SJCRH30 (cell line): ENCODE measurements around the gene IQGAP2. TPM values are rescaled to one million over a fixed set of nuclear protein-coding genes. Genes with fewer than 3 reads are reported as not detected.
A peak's percentile ranks its signal among the peaks of the same experiment; 100 is the strongest.
"Not testable (repeated sequence)": the region's sequence is repeated elsewhere in the genome, so short reads cannot be mapped to it uniquely, and the experiment has no call there.

Experiments used
- DNase-seq, 2 experiments: peaks; one replicate each; pipeline ENCODE4 v3.0.0-alpha.2; 2015 to 2020
- H3K27ac ChIP-seq: fragments of 250-450 bp; sonication (Bioruptor Pico); 2 replicates; pipeline ENCODE4 v1.5.1; 2020; ENCODE audit warnings: mild to moderate bottlenecking, moderate library complexity
- H3K27me3 ChIP-seq: fragments of 250-450 bp; sonication (Bioruptor Pico); 2 replicates; pipeline ENCODE4 v1.5.1; 2020; ENCODE audit warnings: mild to moderate bottlenecking, moderate library complexity
- H3K36me3 ChIP-seq: fragments of 250-450 bp; sonication (Bioruptor Pico); 2 replicates; pipeline ENCODE4 v1.5.1; 2020; ENCODE audit warnings: mild to moderate bottlenecking, moderate library complexity
- H3K4me1 ChIP-seq: fragments of 250-450 bp; sonication (Bioruptor Pico); 2 replicates; pipeline ENCODE4 v1.5.1; 2020; ENCODE audit warnings: mild to moderate bottlenecking, moderate library complexity
- H3K4me3 ChIP-seq: fragments of 250-450 bp; sonication (Bioruptor Pico); 2 replicates; pipeline ENCODE4 v1.5.1; 2020; ENCODE audit warnings: mild to moderate bottlenecking, moderate library complexity
- H3K9me3 ChIP-seq: fragments of 250-450 bp; sonication (Bioruptor Pico); replicated peaks from 2 replicates; pipeline ENCODE4 v1.5.1; 2020; ENCODE audit warnings: mild to moderate bottlenecking, moderate library complexity
- total RNA-seq: library from RNA; depleted of rRNA; stranded (reverse); fragments of >200 nt; shearing (Covaris generic); gene quantifications from 2 replicates; pipeline ENCODE4 v1.2.3, GENCODE V29; 2014

The IQGAP2 gene
- total RNA-seq, 1 experiment from 2014 or later, result 11.4 TPM

GRCh38 chr5:76595755-76596481, 192.8 kb downstream of the IQGAP2 start:
- Histone ChIP-seq H3K4me1 (no peaks in the 10 kb centered on the region), H3K36me3 (no peaks in the 10 kb centered on the region), H3K9me3 (no peaks in the 10 kb centered on the region), H3K27ac (no peak overlapping the region), H3K4me3 (no peak overlapping the region), H3K27me3 (no peaks in the 10 kb centered on the region; the same call in 1 of the 2 replicates)
- no peak for DNase-seq

DNA sequence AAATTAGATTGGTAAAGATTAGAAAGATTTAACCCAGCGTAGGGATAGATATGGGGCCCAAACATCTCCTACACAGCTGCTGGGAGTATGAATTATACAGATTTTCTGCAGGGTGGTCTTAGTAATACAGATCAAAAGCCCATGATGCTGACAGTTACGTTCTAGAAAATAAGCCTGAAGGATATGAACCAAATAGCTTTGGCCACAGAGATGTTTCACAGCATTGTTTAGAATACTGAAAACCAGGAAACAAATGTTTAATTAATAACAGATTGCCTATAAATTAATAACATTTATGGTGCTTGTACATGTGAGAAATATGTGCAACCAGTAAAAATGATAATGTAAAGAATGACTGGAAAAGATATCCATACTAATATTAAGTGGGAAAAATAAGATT, 195.4 kb downstream of the IQGAP2 start:
- peaks cover 6% of the 10 kb centered on the region; the same call in 1 of the 2 replicates for H3K4me1 ChIP-seq
- H3K9me3 ChIP-seq, result no peaks in the 10 kb centered on the region
- no peaks in the 10 kb centered on the region; the same call in 1 of the 2 replicates for H3K27me3 ChIP-seq
- H3K36me3 ChIP-seq, result no peaks in the 10 kb centered on the region
- no peak for DNase-seq
- H3K27ac ChIP-seq, result no peak overlapping the region
- H3K4me3 ChIP-seq, result no peak overlapping the region

DNA sequence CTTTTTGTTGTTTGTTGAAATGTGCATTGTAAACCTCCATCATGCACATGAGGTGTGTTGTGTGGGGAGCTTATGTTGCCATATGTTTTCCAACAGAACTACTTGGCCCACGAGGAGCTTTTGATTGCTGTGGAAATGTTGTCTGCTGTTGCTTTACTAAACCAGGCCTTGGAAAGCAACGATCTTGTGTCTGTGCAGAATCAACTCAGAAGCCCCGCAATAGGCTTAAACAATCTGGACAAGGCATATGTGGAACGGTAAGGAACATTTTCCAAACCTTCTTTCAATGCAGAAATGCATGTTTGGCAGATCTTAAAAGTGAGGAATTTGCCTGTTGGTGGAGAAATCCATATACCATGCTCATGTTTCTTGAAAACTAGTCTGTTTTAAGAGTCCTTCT, 197.6 kb downstream of the IQGAP2 start:
- no peaks in the 10 kb centered on the region for H3K9me3 ChIP-seq
- no peak overlapping the region for H3K27ac ChIP-seq
- DNase-seq, result no peak
- H3K36me3 ChIP-seq, result no peaks in the 10 kb centered on the region
- no peak overlapping the region for H3K4me3 ChIP-seq
- H3K4me1 ChIP-seq, result peaks cover 6% of the 10 kb centered on the region; the same call in 1 of the 2 replicates
- H3K27me3 ChIP-seq, result no peaks in the 10 kb centered on the region

DNA sequence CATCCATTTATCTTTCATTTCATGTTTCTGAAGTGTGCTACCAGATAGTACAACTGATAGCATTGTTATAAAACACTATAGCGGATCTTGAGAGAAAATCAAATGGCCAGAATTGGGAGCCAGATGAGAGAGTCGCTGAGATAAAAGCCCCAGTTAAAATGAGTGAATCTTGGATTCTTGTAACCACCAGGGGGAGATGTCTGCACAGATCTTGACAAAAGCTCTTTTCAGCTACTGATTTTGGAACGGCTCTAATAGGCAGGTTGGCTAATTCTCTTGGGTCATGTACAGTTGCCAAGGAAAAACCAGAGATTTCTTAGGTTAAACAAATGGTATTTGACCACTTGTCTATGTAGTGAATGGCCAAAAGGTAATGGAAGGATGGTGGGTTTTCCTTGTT, 198.4 kb downstream of the IQGAP2 start:
- Histone ChIP-seq H3K36me3 (no peaks in the 10 kb centered on the region), H3K9me3 (no peaks in the 10 kb centered on the region), H3K27me3 (no peaks in the 10 kb centered on the region), H3K4me3 (no peak overlapping the region), H3K4me1 (peaks cover 6% of the 10 kb centered on the region; the same call in 1 of the 2 replicates), H3K27ac (no peak overlapping the region)
- DNase-seq, result peak; percentile 47 to 85

DNA sequence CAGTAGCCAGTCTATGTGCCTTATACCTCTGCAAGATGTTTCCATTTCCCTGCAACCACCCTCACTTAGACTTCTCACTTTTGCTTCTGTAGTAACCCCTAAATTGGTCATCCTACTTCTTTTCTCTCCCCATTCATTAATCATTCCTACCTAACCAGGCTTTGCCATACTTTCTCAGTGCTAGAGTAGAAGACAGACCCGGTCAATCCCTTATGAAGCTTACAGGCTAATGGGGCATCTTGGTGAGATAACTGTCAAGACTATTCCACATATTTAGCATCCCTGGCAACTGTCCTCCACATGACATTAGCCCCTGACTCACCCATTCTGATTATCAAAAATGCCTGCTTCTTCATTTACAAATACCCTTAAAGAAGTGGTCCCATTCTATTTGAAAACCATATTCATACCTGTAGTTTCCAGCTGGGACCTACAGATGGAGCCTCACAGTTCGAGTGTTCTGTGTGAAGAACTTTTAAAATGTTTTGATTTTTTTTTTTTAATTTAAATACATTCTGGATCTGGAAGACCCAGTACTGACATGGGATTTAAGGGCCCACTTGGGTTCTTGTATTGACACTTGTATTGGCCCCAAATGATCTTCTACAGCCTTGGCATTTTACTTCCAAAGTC, 199.1 kb downstream of the IQGAP2 start:
- Histone ChIP-seq H3K9me3 (no peaks in the 10 kb centered on the region), H3K4me3 (no peak overlapping the region), H3K4me1 (peaks cover 6% of the 10 kb centered on the region; the same call in 1 of the 2 replicates), H3K27ac (no peak overlapping the region), H3K36me3 (no peaks in the 10 kb centered on the region), H3K27me3 (no peaks in the 10 kb centered on the region)
- DNase-seq, result peak in 1 of 2 experiments; percentile 26

DNA sequence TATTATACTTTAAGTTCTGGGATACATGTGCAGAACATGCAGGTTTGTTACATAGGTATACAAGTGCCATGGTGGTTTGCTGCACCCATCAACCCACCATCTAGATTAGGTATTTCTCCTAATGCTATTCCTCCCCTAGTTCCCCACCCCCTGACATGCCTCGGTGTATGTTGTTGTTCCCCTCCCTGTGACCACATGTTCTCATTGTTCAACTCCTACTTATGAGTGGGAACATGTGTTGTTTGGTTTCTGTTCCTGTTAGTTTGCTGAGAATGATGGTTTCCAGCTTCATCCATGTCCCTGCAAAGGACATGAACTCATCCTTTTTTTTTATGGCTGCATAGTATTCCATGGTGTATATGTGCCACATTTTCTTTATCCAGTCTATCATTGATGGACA, 200.9 kb downstream of the IQGAP2 start:
- not testable (repeated sequence) for DNase-seq, H3K36me3 ChIP-seq, H3K4me3 ChIP-seq, H3K9me3 ChIP-seq, H3K4me1 ChIP-seq, H3K27ac ChIP-seq, H3K27me3 ChIP-seq

DNA sequence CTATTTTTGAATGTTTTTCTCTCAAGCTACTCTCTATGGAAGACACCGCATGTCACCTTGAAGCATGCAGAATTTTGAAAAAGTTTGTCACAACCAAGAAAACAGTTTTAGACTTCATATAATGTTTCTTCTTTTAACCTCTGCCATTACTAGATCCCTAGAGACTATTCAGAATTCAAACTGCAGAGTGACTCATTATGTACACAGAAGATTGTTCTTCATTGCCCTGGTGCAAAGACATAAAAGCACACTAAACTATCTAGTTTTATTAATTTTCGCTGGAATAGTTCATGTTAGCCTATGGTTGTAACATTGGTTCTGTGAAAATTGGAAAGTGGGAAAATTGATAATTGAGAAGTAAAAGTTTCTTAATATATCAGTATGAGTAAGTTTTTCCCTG, 201.8 kb downstream of the IQGAP2 start:
- H3K9me3 ChIP-seq, result no peaks in the 10 kb centered on the region
- H3K27ac ChIP-seq, result no peak overlapping the region
- H3K36me3 ChIP-seq, result no peaks in the 10 kb centered on the region
- no peaks in the 10 kb centered on the region for H3K27me3 ChIP-seq
- H3K4me1 ChIP-seq, result peaks cover 6% of the 10 kb centered on the region; the same call in 1 of the 2 replicates
- no peak overlapping the region for H3K4me3 ChIP-seq
- DNase-seq, result no peak

- Histone ChIP-seq H3K4me1 (peaks cover 4% of the 10 kb centered on the region; the same call in 1 of the 2 replicates), H3K4me3 (no peak overlapping the region), H3K27me3 (no peaks in the 10 kb centered on the region), H3K9me3 (no peaks in the 10 kb centered on the region), H3K27ac (no peak overlapping the region), H3K36me3 (no peaks in the 10 kb centered on the region; the same call in 1 of the 2 replicates)
- no peak for DNase-seq
Measured at GRCh38 chr5:76606701-76607100, 203.6 kb downstream of the IQGAP2 start.

- Histone ChIP-seq H3K36me3 (no peaks in the 10 kb centered on the region; the same call in 1 of the 2 replicates), H3K27me3 (no peaks in the 10 kb centered on the region)
Measured at GRCh38 chr5:76607353-76607871, 204.3 kb downstream of the IQGAP2 start.

DNA sequence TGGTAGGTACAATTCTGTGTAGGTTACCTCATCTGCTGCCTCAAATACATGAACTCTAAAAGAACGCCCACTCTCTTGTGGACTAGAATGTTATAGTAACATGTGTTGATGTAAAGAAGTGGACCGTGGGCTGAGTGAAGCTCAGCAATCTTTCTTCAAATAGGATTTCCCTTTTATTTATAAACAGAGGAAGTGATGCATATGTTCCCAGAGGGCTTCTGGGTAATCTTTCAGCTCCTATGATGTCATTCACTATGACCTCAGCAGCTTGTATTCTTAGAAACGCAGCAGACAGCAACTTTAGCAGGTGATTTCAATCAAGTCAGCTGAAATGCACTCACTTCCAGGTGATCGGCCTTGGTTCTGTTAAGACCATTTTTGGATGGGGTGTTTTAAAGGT, 205.7 kb downstream of the IQGAP2 start:
- peak in 1 of 2 experiments; percentile 30 for DNase-seq
- H3K4me1 ChIP-seq, result no peaks in the 10 kb centered on the region
- no peaks in the 10 kb centered on the region for H3K27me3 ChIP-seq
- H3K4me3 ChIP-seq, result no peak overlapping the region
- H3K27ac ChIP-seq, result no peak overlapping the region
- no peaks in the 10 kb centered on the region for H3K9me3 ChIP-seq
- H3K36me3 ChIP-seq, result no peaks in the 10 kb centered on the region; the same call in 1 of the 2 replicates

More at GRCh38 chr5:76607353-76607871, 204.3 kb downstream of the IQGAP2 start:
- peak in 1 of 2 experiments; percentile 25 for DNase-seq
- H3K27ac ChIP-seq, result no peak overlapping the region; the same call in 1 of the 2 replicates
- H3K4me3 ChIP-seq, result peak overlapping the region; percentile 15; the same call in 1 of the 2 replicates
- no peaks in the 10 kb centered on the region for H3K9me3 ChIP-seq
- H3K4me1 ChIP-seq, result no peaks in the 10 kb centered on the region

GRCh38 chr5:76610196-76610595, 207.1 kb downstream of the IQGAP2 start:
- Histone ChIP-seq H3K4me1 (no peaks in the 10 kb centered on the region), H3K27me3 (no peaks in the 10 kb centered on the region), H3K27ac (no peak overlapping the region), H3K36me3 (peaks cover 7% of the 10 kb centered on the region; the same call in 1 of the 2 replicates), H3K9me3 (no peaks in the 10 kb centered on the region), H3K4me3 (no peak overlapping the region)
- peak in 1 of 2 experiments; percentile 10 for DNase-seq

DNA sequence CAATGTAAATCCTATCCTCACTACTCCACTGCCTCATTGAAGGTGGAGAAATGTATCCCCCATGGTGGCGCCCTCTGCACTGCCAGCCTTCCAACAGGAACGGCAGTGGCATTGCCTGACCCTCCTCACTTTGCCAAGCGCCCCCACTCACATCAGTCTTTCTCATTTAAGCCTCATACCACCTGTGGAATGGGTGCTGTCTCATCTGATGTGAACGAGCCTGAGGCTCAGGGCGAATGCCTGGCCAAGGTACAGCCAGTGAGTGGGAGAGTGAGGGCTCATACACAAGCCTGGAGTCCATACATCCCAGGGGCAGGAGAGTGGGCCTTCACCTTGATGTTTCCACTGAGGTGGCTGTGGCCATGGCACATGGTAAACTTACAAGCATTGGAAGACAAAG, 209.9 kb downstream of the IQGAP2 start:
- H3K4me1 ChIP-seq, result no peaks in the 10 kb centered on the region
- no peak overlapping the region for H3K27ac ChIP-seq
- no peak for DNase-seq
- H3K9me3 ChIP-seq, result no peaks in the 10 kb centered on the region
- peaks cover 15% of the 10 kb centered on the region; the same call in 1 of the 2 replicates for H3K36me3 ChIP-seq
- H3K4me3 ChIP-seq, result no peak overlapping the region
- no peaks in the 10 kb centered on the region for H3K27me3 ChIP-seq

DNA sequence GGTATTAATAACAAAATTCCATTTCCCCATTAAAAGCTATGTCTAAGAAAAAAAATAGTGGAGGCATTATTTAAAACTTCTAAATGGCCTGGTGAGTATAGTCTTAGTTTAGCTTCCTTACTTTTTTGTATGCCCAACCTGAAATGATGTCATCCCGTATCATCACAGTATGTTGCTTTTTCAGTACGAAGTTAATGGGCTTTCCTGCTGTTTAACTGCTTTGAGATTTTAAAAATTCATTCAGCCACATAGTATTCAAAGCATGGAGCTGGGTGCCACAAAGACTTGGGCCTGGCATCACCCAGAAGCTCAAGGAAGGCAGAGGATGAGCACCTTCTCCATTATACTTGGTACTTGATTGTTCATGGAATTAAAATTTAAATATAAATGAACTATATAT, 212.7 kb downstream of the IQGAP2 start:
- Histone ChIP-seq H3K27me3 (no peaks in the 10 kb centered on the region), H3K4me3 (no peak overlapping the region), H3K36me3 (peaks cover 15% of the 10 kb centered on the region; the same call in 1 of the 2 replicates), H3K9me3 (no peaks in the 10 kb centered on the region), H3K27ac (no peak overlapping the region), H3K4me1 (no peaks in the 10 kb centered on the region)
- no peak for DNase-seq

DNA sequence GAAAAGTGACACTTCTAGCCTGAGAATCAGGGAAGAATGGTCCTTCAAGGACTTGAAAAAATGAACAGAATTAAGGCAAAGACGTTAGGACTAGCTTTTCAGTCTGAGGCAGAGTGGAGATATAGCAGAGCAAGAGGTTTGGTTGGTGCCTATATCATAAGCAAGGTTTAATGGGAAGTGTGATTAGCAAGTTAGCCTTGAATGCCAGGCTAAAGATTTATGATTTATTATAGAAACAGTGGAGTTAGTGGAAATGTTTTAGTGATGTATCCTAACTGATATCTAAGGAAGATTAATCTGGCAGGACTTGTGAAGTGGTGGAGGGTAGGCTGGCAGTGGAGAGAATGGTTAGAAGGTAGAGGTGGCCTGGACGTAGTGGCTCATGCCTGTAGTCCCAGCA, 213.1 kb downstream of the IQGAP2 start:
- H3K36me3 ChIP-seq, result peaks cover 15% of the 10 kb centered on the region; the same call in 1 of the 2 replicates
- no peak for DNase-seq

DNA sequence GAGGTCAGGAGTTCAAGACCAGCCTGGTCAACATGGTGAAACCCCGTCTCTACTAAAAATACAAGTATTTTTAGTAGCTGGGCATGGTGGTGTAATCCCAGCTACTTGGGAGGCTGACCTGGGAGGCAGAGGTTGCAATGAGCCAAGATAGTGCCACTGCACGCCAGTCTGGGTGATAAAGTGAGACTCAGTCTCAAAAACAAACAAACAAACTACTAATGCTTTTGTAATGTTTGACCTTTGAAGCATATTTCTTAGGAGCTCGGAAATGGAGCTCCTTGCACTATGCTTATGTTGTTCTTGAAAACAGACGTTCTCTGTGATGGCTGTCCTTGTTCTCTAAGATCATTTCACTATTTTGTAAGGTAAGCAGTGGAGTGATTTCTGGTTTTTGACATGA, 214.1 kb downstream of the IQGAP2 start:
- no peaks in the 10 kb centered on the region for H3K4me1 ChIP-seq
- no peak for DNase-seq
- no peak overlapping the region for H3K4me3 ChIP-seq

More for the DNA sequence above, 213.1 kb downstream of the IQGAP2 start:
- H3K27me3 ChIP-seq, result no peaks in the 10 kb centered on the region
- no peak overlapping the region for H3K4me3 ChIP-seq
- no peaks in the 10 kb centered on the region for H3K4me1 ChIP-seq
- no peaks in the 10 kb centered on the region for H3K9me3 ChIP-seq
- H3K27ac ChIP-seq, result no peak overlapping the region

More for the DNA sequence above, 214.1 kb downstream of the IQGAP2 start:
- no peak overlapping the region for H3K27ac ChIP-seq
- H3K36me3 ChIP-seq, result peaks cover 15% of the 10 kb centered on the region; the same call in 1 of the 2 replicates
- H3K27me3 ChIP-seq, result no peaks in the 10 kb centered on the region
- H3K9me3 ChIP-seq, result no peaks in the 10 kb centered on the region
